Measurements from ENCODE around the gene PAFAH1B2.

Gene PAFAH1B2

GRCh38 chr11:117219455-117219854, 75.4 kb downstream of the PAFAH1B2 start:
- Histone ChIP-seq H3K27ac (ENCODE audit: low read depth, low read length) (no peak overlapping the region), H3K4ac (ENCODE audit: low read depth, low read length) (no peak overlapping the region), H3K23ac (ENCODE audit: low read length) (no peak overlapping the region), H3K56ac (ENCODE audit: low read length) (no peak overlapping the region), H2BK5ac (ENCODE audit: low read length) (no peak overlapping the region), H2BK15ac (replicated peaks; ENCODE audit: low read depth) (no peak overlapping the region), H2BK120ac (ENCODE audit: low read depth, low read length) (no peak overlapping the region), H4K8ac (ENCODE audit: low read depth, low read length) (no peak overlapping the region), H3K36me3 (ENCODE audit: control insufficient read depth, insufficient read depth, low read length) (peaks cover 18% of the 10 kb centered on the region), H3K18ac (ENCODE audit: low read length) (no peak overlapping the region), H4K5ac (ENCODE audit: low read length) (no peak overlapping the region), H3K9ac (ENCODE audit: low read length) (no peak overlapping the region), H3K4me3 (ENCODE audit: low read length) (no peak overlapping the region), H3K4me1 (ENCODE audit: control insufficient read depth, low read depth, low read length) (no peaks in the 10 kb centered on the region), H3K4me2 (ENCODE audit: low read length) (no peak overlapping the region), H2AK5ac (ENCODE audit: low read length) (no peak overlapping the region), H3K79me1 (ENCODE audit: low read length) (no peaks in the 10 kb centered on the region), H3K27me3 (ENCODE audit: insufficient read depth, low read length, poor library complexity) (no peaks in the 10 kb centered on the region), H3K79me2 (ENCODE audit: control insufficient read depth, insufficient read depth, low read length) (no peaks in the 10 kb centered on the region)
- no CpG with 5 or more reads among the region's 8 CpGs for WGBS (ENCODE audit: extremely low coverage, insufficient coverage, low lambda C conversion rate)
- DNase-seq, result no peak

GRCh38 chr11:117219995-117220394, 75.9 kb downstream of the PAFAH1B2 start:
- Histone ChIP-seq H4K5ac (ENCODE audit: low read length) (no peak overlapping the region), H3K79me1 (ENCODE audit: low read length) (no peaks in the 10 kb centered on the region), H3K18ac (ENCODE audit: low read length) (no peak overlapping the region), H3K4ac (ENCODE audit: low read depth, low read length) (no peak overlapping the region), H3K4me2 (ENCODE audit: low read length) (no peak overlapping the region), H3K36me3 (ENCODE audit: control insufficient read depth, insufficient read depth, low read length) (peaks cover 18% of the 10 kb centered on the region), H3K27me3 (ENCODE audit: insufficient read depth, low read length, poor library complexity) (no peaks in the 10 kb centered on the region), H4K8ac (ENCODE audit: low read depth, low read length) (no peak overlapping the region), H3K4me1 (ENCODE audit: control insufficient read depth, low read depth, low read length) (no peaks in the 10 kb centered on the region), H2BK15ac (replicated peaks; ENCODE audit: low read depth) (no peak overlapping the region), H2AK5ac (ENCODE audit: low read length) (no peak overlapping the region), H3K79me2 (ENCODE audit: control insufficient read depth, insufficient read depth, low read length) (no peaks in the 10 kb centered on the region), H2BK5ac (ENCODE audit: low read length) (no peak overlapping the region), H3K4me3 (ENCODE audit: low read length) (no peak overlapping the region), H3K23ac (ENCODE audit: low read length) (no peak overlapping the region), H3K9ac (ENCODE audit: low read length) (no peak overlapping the region), H3K27ac (ENCODE audit: low read depth, low read length) (no peak overlapping the region), H3K56ac (ENCODE audit: low read length) (no peak overlapping the region), H2BK120ac (ENCODE audit: low read depth, low read length) (no peak overlapping the region)
- DNase-seq, result no peak
- WGBS (ENCODE audit: extremely low coverage, insufficient coverage, low lambda C conversion rate), result no CpG with 5 or more reads among the region's 4 CpGs

DNA sequence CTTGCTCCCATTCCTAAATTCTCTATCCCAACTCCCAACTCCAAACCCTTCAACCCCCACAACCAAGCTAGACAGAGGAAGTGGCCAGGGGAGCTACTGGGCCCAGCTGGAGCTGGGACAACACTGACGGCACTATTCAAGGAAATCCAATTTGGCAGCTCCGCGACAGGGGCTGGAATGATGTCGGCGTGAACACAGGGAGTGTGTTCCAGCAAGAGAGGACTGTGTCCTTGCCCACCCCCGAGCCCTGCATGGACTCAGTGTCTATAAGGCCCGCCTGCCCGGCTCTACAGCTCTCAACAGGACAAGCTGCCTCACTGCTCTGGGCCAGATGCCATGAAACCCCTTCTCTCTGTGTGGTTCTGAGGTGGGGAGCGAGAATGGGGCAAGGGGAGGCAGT, 76.5 kb downstream of the PAFAH1B2 start:
- Histone ChIP-seq H3K4ac (ENCODE audit: low read depth, low read length) (no peak overlapping the region), H2AK5ac (ENCODE audit: low read length) (no peak overlapping the region), H3K27ac (ENCODE audit: low read depth, low read length) (no peak overlapping the region), H3K4me2 (ENCODE audit: low read length) (no peak overlapping the region), H3K79me1 (ENCODE audit: low read length) (no peaks in the 10 kb centered on the region), H3K56ac (ENCODE audit: low read length) (no peak overlapping the region), H2BK120ac (ENCODE audit: low read depth, low read length) (no peak overlapping the region), H3K36me3 (ENCODE audit: control insufficient read depth, insufficient read depth, low read length) (peaks cover 20% of the 10 kb centered on the region), H3K4me1 (ENCODE audit: control insufficient read depth, low read depth, low read length) (no peaks in the 10 kb centered on the region), H3K79me2 (ENCODE audit: control insufficient read depth, insufficient read depth, low read length) (no peaks in the 10 kb centered on the region), H4K8ac (ENCODE audit: low read depth, low read length) (no peak overlapping the region), H2BK15ac (replicated peaks; ENCODE audit: low read depth) (no peak overlapping the region), H3K18ac (ENCODE audit: low read length) (no peak overlapping the region), H3K27me3 (ENCODE audit: insufficient read depth, low read length, poor library complexity) (no peaks in the 10 kb centered on the region), H4K5ac (ENCODE audit: low read length) (no peak overlapping the region), H3K23ac (ENCODE audit: low read length) (no peak overlapping the region), H2BK5ac (ENCODE audit: low read length) (no peak overlapping the region), H3K9ac (ENCODE audit: low read length) (no peak overlapping the region), H3K4me3 (ENCODE audit: low read length) (no peak overlapping the region)
- no peak for DNase-seq
- WGBS (ENCODE audit: extremely low coverage, insufficient coverage, low lambda C conversion rate), result no CpG with 5 or more reads among the region's 9 CpGs

GRCh38 chr11:117220999-117221774, 77.1 kb downstream of the PAFAH1B2 start:
- Histone ChIP-seq H2BK120ac (ENCODE audit: low read depth, low read length) (no peak overlapping the region), H2AK5ac (ENCODE audit: low read length) (no peak overlapping the region), H3K4ac (ENCODE audit: low read depth, low read length) (no peak overlapping the region), H2BK5ac (ENCODE audit: low read length) (no peak overlapping the region), H3K9ac (ENCODE audit: low read length) (no peak overlapping the region), H3K23ac (ENCODE audit: low read length) (no peak overlapping the region), H4K5ac (ENCODE audit: low read length) (no peak overlapping the region), H3K79me2 (ENCODE audit: control insufficient read depth, insufficient read depth, low read length) (no peaks in the 10 kb centered on the region), H4K8ac (ENCODE audit: low read depth, low read length) (no peak overlapping the region), H3K4me1 (ENCODE audit: control insufficient read depth, low read depth, low read length) (no peaks in the 10 kb centered on the region), H2BK15ac (replicated peaks; ENCODE audit: low read depth) (no peak overlapping the region), H3K36me3 (ENCODE audit: control insufficient read depth, insufficient read depth, low read length) (peaks cover 22% of the 10 kb centered on the region), H3K79me1 (ENCODE audit: low read length) (no peaks in the 10 kb centered on the region), H3K27me3 (ENCODE audit: insufficient read depth, low read length, poor library complexity) (no peaks in the 10 kb centered on the region), H3K18ac (ENCODE audit: low read length) (no peak overlapping the region), H3K4me2 (ENCODE audit: low read length) (no peak overlapping the region), H3K27ac (ENCODE audit: low read depth, low read length) (no peak overlapping the region), H3K4me3 (ENCODE audit: low read length) (no peak overlapping the region), H3K56ac (ENCODE audit: low read length) (no peak overlapping the region)
- WGBS (ENCODE audit: extremely low coverage, insufficient coverage, low lambda C conversion rate), result no CpG with 5 or more reads among the region's 7 CpGs
- no peak for DNase-seq

DNA sequence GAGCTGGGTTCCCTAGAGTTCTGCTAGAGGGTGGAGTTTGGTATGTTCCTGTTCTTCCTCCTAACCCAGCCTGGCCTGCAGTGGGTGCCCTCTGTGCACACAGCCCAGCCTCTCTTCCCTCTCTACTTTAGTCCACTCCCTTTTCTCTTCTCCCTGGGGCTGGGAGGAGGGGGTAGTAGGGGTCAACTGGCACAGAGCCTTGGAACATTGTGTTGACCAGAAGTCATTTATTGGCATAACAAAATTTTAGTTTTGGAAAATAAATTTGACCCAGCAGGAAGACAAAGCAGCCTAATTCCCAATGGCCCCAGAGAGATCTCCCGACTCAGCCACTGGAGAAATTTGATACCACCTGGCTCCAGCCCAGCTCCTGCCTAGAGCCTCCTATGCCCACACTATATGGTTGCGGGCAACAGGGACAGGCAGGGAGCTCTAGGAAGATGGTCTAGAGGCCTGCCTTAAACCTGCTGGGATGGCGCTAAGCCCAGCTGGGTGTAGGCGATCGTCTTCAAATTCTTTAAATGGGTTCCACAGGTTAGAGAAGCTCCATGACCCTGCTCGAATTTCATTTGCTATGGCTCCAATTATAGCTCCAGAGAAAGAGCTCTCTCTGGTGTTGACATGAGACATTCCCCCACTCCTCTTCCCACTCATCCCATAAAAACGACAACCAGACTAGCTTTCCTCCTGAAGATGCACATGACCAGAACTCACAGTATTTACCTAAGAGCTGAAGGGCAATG, 77.9 kb downstream of the PAFAH1B2 start:
- Histone ChIP-seq H2BK120ac (ENCODE audit: low read depth, low read length) (no peak overlapping the region), H3K36me3 (ENCODE audit: control insufficient read depth, insufficient read depth, low read length) (peaks cover 22% of the 10 kb centered on the region), H2BK15ac (replicated peaks; ENCODE audit: low read depth) (no peak overlapping the region), H3K4me1 (ENCODE audit: control insufficient read depth, low read depth, low read length) (no peaks in the 10 kb centered on the region), H3K27me3 (ENCODE audit: insufficient read depth, low read length, poor library complexity) (no peaks in the 10 kb centered on the region), H3K27ac (ENCODE audit: low read depth, low read length) (no peak overlapping the region), H3K56ac (ENCODE audit: low read length) (no peak overlapping the region), H3K4me2 (ENCODE audit: low read length) (no peak overlapping the region), H3K79me1 (ENCODE audit: low read length) (no peaks in the 10 kb centered on the region), H4K8ac (ENCODE audit: low read depth, low read length) (no peak overlapping the region), H3K18ac (ENCODE audit: low read length) (no peak overlapping the region), H4K5ac (ENCODE audit: low read length) (no peak overlapping the region), H3K9ac (ENCODE audit: low read length) (no peak overlapping the region), H3K4ac (ENCODE audit: low read depth, low read length) (no peak overlapping the region), H2BK5ac (ENCODE audit: low read length) (no peak overlapping the region), H3K23ac (ENCODE audit: low read length) (no peak overlapping the region), H3K4me3 (ENCODE audit: low read length) (no peak overlapping the region), H2AK5ac (ENCODE audit: low read length) (no peak overlapping the region), H3K79me2 (ENCODE audit: control insufficient read depth, insufficient read depth, low read length) (no peaks in the 10 kb centered on the region)
- DNase-seq, result no peak
- WGBS (ENCODE audit: extremely low coverage, insufficient coverage, low lambda C conversion rate), result no CpG with 5 or more reads among the region's 7 CpGs

All from mesendoderm (in vitro differentiated cells).